ENCODE results near the gene BRPF1.

DNA sequence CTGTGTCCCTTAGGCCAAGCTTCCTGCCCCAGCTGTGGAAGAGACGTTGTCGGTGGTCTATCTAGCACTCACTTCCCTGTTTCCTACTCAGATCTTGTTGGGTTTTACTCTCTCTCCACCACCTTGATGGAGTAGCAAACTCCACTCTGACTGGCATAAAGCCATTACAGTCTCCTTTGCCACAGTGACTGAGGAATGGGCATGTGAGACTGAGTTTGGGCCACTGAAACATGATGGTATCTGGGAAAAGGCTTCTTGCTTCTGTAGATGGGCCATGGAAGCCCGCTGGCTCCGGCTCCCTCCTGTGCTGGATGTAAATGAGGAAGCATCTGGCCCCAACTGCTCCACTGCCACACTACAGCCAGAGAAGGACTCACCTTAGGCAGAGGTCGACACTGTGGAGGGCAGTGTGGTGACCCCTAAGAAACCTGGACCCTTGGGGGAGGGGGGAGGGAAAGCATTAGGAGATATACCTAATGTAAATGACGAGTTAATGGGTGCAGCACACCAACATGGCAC, 47.6 kb downstream of the BRPF1 start:
- TF ChIP-seq, protein P1, sequence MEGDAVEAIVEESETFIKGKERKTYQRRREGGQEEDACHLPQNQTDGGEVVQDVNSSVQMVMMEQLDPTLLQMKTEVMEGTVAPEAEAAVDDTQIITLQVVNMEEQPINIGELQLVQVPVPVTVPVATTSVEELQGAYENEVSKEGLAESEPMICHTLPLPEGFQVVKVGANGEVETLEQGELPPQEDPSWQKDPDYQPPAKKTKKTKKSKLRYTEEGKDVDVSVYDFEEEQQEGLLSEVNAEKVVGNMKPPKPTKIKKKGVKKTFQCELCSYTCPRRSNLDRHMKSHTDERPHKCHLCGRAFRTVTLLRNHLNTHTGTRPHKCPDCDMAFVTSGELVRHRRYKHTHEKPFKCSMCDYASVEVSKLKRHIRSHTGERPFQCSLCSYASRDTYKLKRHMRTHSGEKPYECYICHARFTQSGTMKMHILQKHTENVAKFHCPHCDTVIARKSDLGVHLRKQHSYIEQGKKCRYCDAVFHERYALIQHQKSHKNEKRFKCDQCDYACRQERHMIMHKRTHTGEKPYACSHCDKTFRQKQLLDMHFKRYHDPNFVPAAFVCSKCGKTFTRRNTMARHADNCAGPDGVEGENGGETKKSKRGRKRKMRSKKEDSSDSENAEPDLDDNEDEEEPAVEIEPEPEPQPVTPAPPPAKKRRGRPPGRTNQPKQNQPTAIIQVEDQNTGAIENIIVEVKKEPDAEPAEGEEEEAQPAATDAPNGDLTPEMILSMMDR (IDR thresholded peaks at IDR 0.05) = no peak
- TF ChIP-seq POLR2A (IDR thresholded peaks at IDR 0.05) = no peak
